GM23248 (cell line): ENCODE results near the gene IZUMO3. TPM values are rescaled to one million over a fixed set of nuclear protein-coding genes. Genes with fewer than 3 reads are reported as not detected.

Experiments
- DNase-seq: peaks from one replicate; pipeline ENCODE4 v3.0.0-alpha.2; 2015
- H2AFZ ChIP-seq: fragments of 200-600 bp; sonication (generic); 2 replicates; pipeline ENCODE4 v1.6.1; 2016; ENCODE audit warnings: antibody characterized with exemption
- H3F3A ChIP-seq: fragments of 200-600 bp; sonication (generic); 2 replicates; pipeline ENCODE4 v1.6.1; 2016; ENCODE audit warnings: mild to moderate bottlenecking, antibody characterized with exemption, mixed run types; ENCODE audit not compliant: insufficient read depth
- H3K27ac ChIP-seq: fragments of 200-600 bp; sonication (generic); 2 replicates; pipeline ENCODE4 v1.5.1; 2016; ENCODE audit warnings: mild to moderate bottlenecking
- H3K27me3 ChIP-seq: fragments of 200-600 bp; sonication (generic); replicated peaks from 2 replicates; pipeline ENCODE4 v1.6.1; 2016; ENCODE audit warnings: mild to moderate bottlenecking; ENCODE audit not compliant: insufficient read depth
- H3K36me3 ChIP-seq: fragments of 200-600 bp; sonication (generic); 2 replicates; pipeline ENCODE4 v1.6.1; 2016; ENCODE audit warnings: low read depth, mild to moderate bottlenecking
- H3K4me1 ChIP-seq: fragments of 200-600 bp; sonication (generic); 2 replicates; pipeline ENCODE4 v1.6.1; 2016; ENCODE audit warnings: mild to moderate bottlenecking; ENCODE audit not compliant: insufficient read depth
- H3K4me2 ChIP-seq: fragments of 200-600 bp; sonication (generic); one replicate; pipeline ENCODE4 v1.6.1; 2016; ENCODE audit warnings: mild to moderate bottlenecking; ENCODE audit not compliant: unreplicated experiment
- H3K4me3 ChIP-seq: fragments of 200-600 bp; sonication (generic); 2 replicates; pipeline ENCODE4 v1.5.1; 2016; ENCODE audit warnings: mild to moderate bottlenecking
- H3K79me2 ChIP-seq: fragments of 200-600 bp; sonication (generic); 2 replicates; pipeline ENCODE4 v1.6.1; 2016; ENCODE audit warnings: mild to moderate bottlenecking; ENCODE audit not compliant: insufficient read depth
- H3K9ac ChIP-seq: fragments of 200-600 bp; sonication (generic); 2 replicates; pipeline ENCODE4 v1.6.1; 2016; ENCODE audit warnings: mild to moderate bottlenecking
- H3K9me2 ChIP-seq: fragments of 200-600 bp; sonication (generic); 2 replicates; pipeline ENCODE4 v1.6.1; 2016; ENCODE audit warnings: mixed run types, mild to moderate bottlenecking, moderate library complexity; ENCODE audit not compliant: insufficient read depth
- H3K9me3 ChIP-seq: fragments of 200-600 bp; sonication (generic); one replicate; pipeline ENCODE4 v1.6.1; 2017; ENCODE audit warnings: low read depth
- H4K20me1 ChIP-seq: fragments of 200-600 bp; sonication (generic); 2 replicates; pipeline ENCODE4 v1.6.0; 2016; ENCODE audit not compliant: insufficient read depth
- EZH2 ChIP-seq: fragments of 200-600 bp; sonication (generic); IDR thresholded peaks from 2 replicates; pipeline ENCODE4 v1.6.1; 2018; ENCODE audit warnings: antibody characterized with exemption, mild to moderate bottlenecking; ENCODE audit not compliant: insufficient read depth, poor library complexity, severe bottlenecking
- EZH2phosphoT487 ChIP-seq: fragments of 200-600 bp; sonication (generic); IDR thresholded peaks from 2 replicates; pipeline ENCODE4 v1.6.1; 2018; ENCODE audit warnings: antibody characterized with exemption, moderate library complexity, mild to moderate bottlenecking, low read depth; ENCODE audit not compliant: insufficient read depth
- WGBS, 2 experiments: methylation state at CpG; one replicate each; pipeline ENCODE4 v1.1.6; 2015 to 2017; ENCODE audit warnings: low lambda C conversion rate in 2 of 2, low coverage in 1 of 2; ENCODE audit errors: missing lambda C conversion rate in 2 of 2; 5-methylcytosine and 5-hydroxymethylcytosine counted together
- in situ Hi-C: fragments of 300-500 bp; cut with MboI; formaldehyde crosslinking; loops from 2 replicates; pipeline ENCODE4 v1.15.0; 2020
- polyA plus RNA-seq: library from polyadenylated mRNA; unstranded; fragments of >200 nt; fragmentation: Nextera tagmentation; extraction: Ambion mirVana; gene quantifications from 2 replicates; pipeline ENCODE4 v1.2.1, GENCODE V29; 2016
- total RNA-seq: library from RNA; depleted of rRNA; stranded (reverse); fragments of >200 nt; shearing (Covaris generic); gene quantifications from 2 replicates; pipeline ENCODE4 v1.2.3, GENCODE V29; 2014; rRNA removed

IZUMO3 gene
- total RNA-seq (not detected in 2 replicates), polyA plus RNA-seq (not detected in 2 replicates)

- Histone ChIP-seq H3F3A (no peaks in the 10 kb centered on the region), H3K4me2 (no peak within 1 kb of the TSS), H2AFZ (no peak within 1 kb of the TSS), H3K9ac (no peak within 1 kb of the TSS), H3K9me2 (no peaks in the 10 kb centered on the region), H3K79me2 (no peaks in the 10 kb centered on the region), H3K9me3 (no peaks in the 10 kb centered on the region), H3K4me3 (no peak within 1 kb of the TSS), H3K36me3 (no peaks in the 10 kb centered on the region), H3K27ac (no peak within 1 kb of the TSS), H3K4me1 (no peaks in the 10 kb centered on the region), H3K27me3 (no peaks in the 10 kb centered on the region), H4K20me1 (no peaks in the 10 kb centered on the region)
- DNase-seq = no peak
- TF ChIP-seq EZH2phosphoT487 (no peak), EZH2 (no peak)
- 26 to 27% methylated on average over 3 of the region's 3 CpGs for WGBS, 2 experiments
- in situ Hi-C loops = no loop called here
Observed at GRCh38 chr9:24545847-24546522, at the start of gene IZUMO3. Gene IZUMO3, minus strand, starts transcription at chr9:24545897. Its CDS starts 248 bp downstream, at chr9:24545649.

- no peak for TF ChIP-seq EZH2
- no peak for TF ChIP-seq EZH2phosphoT487
- no peak overlapping the region for H3K27ac ChIP-seq
- WGBS, 2 experiments = 15 to 16% methylated on average over 8 of the region's 8 CpGs
- H3K9me2 ChIP-seq = peaks cover 4% of the 10 kb centered on the region; the same call in 1 of the 2 replicates
- H3K27me3 ChIP-seq = no peaks in the 10 kb centered on the region
- in situ Hi-C loops = no loop called here
- H3K4me3 ChIP-seq = no peak overlapping the region
- H3K36me3 ChIP-seq = no peaks in the 10 kb centered on the region
- H4K20me1 ChIP-seq = no peaks in the 10 kb centered on the region
- H2AFZ ChIP-seq = no peak overlapping the region
- H3K79me2 ChIP-seq = no peaks in the 10 kb centered on the region
- no peaks in the 10 kb centered on the region for H3K9me3 ChIP-seq
- no peaks in the 10 kb centered on the region for H3F3A ChIP-seq
- no peak for DNase-seq
- no peak overlapping the region for H3K9ac ChIP-seq
- no peak overlapping the region for H3K4me2 ChIP-seq
- no peaks in the 10 kb centered on the region for H3K4me1 ChIP-seq
Observed at GRCh38 chr9:24594234-24594850, 48.6 kb upstream of the IZUMO3 start.

GRCh38 chr9:24590432-24590831, 44.7 kb upstream of the IZUMO3 start:
- H3K79me2 ChIP-seq = no peaks in the 10 kb centered on the region
- H2AFZ ChIP-seq = no peak overlapping the region
- in situ Hi-C loops = no loop called here
- no peaks in the 10 kb centered on the region for H4K20me1 ChIP-seq
- no peak overlapping the region for H3K4me2 ChIP-seq
- no peaks in the 10 kb centered on the region for H3K27me3 ChIP-seq
- WGBS, 2 experiments = 3 to 4% methylated on average over 1 of the region's 1 CpG
- H3K27ac ChIP-seq = no peak overlapping the region
- H3K9ac ChIP-seq = no peak overlapping the region
- H3K4me1 ChIP-seq = no peaks in the 10 kb centered on the region
- H3F3A ChIP-seq = no peaks in the 10 kb centered on the region
- TF ChIP-seq EZH2 (no peak), EZH2phosphoT487 (no peak)
- H3K4me3 ChIP-seq = no peak overlapping the region
- peaks cover 4% of the 10 kb centered on the region; the same call in 1 of the 2 replicates for H3K9me2 ChIP-seq
- no peak for DNase-seq
- no peaks in the 10 kb centered on the region for H3K36me3 ChIP-seq
- no peaks in the 10 kb centered on the region for H3K9me3 ChIP-seq

GRCh38 chr9:24587883-24588282, 42.2 kb upstream of the IZUMO3 start:
- Histone ChIP-seq H3F3A (no peaks in the 10 kb centered on the region), H3K79me2 (no peaks in the 10 kb centered on the region), H3K4me1 (no peaks in the 10 kb centered on the region), H3K9ac (no peak overlapping the region), H3K4me3 (no peak overlapping the region), H4K20me1 (no peaks in the 10 kb centered on the region), H3K9me2 (peaks cover 4% of the 10 kb centered on the region; the same call in 1 of the 2 replicates), H2AFZ (no peak overlapping the region), H3K4me2 (no peak overlapping the region), H3K36me3 (no peaks in the 10 kb centered on the region), H3K9me3 (no peaks in the 10 kb centered on the region), H3K27ac (no peak overlapping the region), H3K27me3 (no peaks in the 10 kb centered on the region)
- no peak for TF ChIP-seq EZH2
- no peak for TF ChIP-seq EZH2phosphoT487
- in situ Hi-C loops = no loop called here
- no peak for DNase-seq
- 3 to 5% methylated on average over 2 of the region's 2 CpGs for WGBS, 2 experiments
